GM21528 (cell line): ENCODE measurements around the gene ANKRD12.
"Not testable (repeated sequence)": the region's sequence is repeated elsewhere in the genome, so short reads cannot be mapped to it uniquely, and the experiment has no call there.

Source experiments
- ATAC-seq: cut with Tn5 transposase; IDR thresholded peaks from one replicate; pipeline ENCODE4 v1.9.1; 2021; ENCODE audit warnings: mild to moderate bottlenecking, moderate library complexity; ENCODE audit not compliant: unreplicated experiment, low FRiP score

Gene ANKRD12

DNA sequence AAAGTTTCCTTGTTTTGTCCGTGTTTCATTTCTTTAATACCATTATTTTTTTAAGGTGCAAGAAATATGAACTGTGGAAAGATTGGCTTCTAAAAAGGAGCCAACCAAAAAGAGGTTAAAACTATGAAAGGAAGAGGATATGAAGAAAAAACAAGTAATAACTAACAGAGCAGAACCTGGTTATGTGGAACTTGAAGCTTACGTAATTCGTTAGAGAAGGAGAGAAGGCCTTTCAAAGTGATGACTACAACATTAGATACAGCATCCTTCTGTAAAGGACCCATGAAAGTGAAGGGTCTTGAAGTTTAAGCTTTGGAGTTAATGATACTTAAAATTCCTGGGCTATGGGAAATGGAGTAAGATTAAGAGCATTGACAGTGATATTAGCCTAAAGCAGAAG, 84.5 kb downstream of the ANKRD12 start:
- no peak for ATAC-seq

DNA sequence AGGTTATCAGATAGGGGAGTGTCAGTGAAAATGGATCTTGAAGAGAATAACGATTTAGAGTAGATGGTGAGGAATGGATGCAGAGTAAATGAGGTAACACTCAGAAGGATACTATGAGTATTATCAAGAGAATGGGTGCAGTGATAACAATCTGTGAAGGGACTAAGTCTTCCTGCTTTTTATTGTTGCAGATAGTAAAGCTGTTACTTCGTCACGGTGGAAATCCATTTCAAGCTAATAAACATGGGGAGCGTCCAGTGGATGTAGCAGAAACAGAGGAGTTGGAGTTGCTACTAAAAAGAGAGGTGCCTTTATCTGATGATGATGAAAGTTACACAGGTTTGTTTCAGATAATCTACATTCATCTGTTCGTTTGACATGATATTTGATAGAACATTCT, 85.1 kb downstream of the ANKRD12 start:
- no peak for ATAC-seq

DNA sequence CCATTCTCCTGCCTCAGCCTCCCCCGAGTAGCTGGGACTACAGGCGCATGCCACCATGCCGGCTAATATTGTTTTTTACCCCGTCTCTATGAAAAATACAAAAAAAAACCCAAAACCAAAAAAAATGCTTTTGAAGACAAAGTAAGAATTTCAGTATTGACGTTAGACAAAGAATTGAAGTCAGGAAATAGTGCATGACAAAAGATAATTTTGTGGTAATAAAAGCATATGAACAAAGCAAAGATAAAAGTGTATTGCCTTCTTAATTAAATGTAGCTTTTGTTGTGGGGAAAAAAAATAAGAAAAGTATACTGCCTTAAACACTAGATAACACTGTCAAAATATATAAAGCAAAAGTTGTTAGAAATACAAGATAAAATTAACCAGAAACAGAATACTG, 86.8 kb downstream of the ANKRD12 start:
- no peak for ATAC-seq

DNA sequence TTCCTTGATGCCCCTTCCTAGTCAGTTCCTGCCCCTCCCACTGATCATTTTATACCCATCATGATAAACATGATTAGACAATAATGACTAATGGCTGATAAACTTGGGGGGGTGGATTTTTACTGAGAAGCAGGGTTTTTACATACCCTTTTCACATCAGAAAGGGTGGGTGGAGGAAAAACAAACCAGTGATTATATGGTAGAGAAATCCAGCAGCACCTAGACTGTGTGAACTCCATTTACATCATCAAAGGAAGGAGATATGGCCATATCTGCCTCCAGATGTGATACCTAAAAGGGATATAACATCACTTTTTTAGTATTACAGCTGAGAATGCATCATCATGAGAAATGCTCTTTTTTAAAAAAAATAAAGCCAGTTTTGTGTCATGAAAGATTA, 89.9 kb downstream of the ANKRD12 start:
- ATAC-seq, result no peak

DNA sequence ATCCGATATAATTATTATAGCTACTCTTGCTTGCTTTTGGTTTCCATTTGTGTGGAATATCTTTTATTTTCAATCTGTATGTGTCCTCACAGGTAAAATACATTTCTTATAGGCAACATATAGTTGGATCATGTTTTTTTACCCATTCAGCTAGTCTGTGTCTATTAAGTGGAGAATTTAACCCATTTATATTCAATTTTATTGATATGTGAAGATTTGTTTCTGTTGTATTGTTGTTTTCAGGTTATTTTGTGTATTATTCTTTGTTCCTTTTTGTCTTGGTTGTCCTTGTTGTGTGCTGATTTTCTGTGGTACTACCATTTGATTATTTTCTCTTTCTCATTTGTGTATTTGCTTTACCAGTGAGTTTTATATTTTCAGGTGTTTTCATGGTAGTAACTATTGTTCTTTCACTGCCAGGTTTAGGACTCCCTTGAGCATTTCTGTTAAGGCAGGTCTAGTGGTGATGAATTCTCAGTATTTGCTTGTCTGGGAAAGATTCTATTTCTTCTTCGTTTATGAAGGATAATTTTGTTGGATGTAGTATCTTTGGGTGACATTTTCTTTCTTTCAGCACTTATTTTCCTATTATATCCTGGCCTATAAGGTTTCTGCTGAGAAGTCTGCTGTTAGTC, 95.4 kb downstream of the ANKRD12 start:
- no peak for ATAC-seq

DNA sequence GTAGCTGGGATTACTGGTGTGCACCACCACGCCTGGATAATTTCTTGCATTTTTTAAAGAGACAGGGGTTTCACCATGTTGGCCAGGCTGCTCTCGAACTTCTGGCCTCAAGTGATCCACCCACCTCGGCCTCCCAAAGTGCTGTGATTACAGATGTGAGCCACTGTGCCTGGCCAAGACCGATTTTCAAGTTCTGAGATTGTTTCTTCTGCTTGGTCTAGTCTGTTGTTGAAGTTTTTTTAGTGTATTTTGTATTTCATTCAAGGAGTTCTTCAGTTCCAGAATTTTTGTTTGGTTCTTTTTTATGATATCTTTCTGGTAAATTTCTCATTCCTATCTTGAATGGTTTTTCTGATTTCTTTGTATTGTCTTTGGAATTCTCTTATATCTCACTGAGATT, 96.4 kb downstream of the ANKRD12 start:
- ATAC-seq, result no peak

DNA sequence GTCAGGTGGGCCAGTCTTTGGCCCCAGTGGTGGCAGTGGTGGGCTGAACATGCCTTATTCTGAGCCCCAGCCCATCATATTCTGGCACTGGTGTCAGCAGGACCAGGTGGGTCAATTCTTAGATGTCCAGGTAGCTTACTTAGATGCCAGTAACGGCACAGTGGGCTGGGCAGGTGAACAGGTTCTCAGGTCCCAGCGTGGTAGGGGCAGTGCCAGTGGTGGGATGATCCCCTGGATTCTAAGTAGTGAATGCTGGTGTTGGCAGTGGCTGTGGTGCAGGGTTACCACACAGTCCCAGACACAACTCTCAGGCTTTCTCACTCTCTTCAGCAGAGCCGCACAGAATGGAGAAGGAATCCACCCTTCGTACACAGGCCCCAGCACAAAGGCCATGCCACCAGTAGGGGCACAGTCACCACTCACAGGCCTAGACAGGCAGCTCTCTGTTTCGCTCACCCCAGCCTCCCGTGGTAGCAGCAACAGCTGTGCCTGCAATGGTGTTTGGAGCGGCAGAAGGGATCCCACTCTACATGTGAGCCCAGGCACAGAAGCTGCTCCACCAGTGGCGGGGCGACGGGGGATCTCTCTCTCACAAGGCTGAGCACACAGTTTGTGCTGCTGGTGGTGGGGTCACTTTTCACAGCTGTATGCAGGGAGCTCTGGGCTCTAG, 97.3 kb downstream of the ANKRD12 start:
- no peak for ATAC-seq

DNA sequence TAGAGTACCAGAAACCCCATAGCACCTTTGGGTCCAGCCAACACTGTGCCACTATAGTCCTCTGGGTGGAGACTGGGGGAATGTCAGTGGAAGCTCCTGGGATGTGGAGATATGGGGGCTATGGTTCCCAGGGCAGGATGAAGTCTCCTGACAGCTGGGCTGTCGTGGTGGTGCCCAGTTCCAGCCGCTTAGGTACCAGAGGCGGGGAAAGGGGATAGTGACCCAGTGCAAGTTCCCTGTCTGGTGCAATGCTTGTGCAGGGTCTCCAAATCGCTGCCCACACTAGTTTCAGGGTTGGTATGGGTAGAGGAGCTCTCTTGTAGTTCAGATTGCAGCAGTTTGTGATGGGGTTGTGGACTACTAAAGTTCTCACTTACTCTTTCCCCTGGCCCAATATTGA, 97.9 kb downstream of the ANKRD12 start:
- no peak for ATAC-seq

DNA sequence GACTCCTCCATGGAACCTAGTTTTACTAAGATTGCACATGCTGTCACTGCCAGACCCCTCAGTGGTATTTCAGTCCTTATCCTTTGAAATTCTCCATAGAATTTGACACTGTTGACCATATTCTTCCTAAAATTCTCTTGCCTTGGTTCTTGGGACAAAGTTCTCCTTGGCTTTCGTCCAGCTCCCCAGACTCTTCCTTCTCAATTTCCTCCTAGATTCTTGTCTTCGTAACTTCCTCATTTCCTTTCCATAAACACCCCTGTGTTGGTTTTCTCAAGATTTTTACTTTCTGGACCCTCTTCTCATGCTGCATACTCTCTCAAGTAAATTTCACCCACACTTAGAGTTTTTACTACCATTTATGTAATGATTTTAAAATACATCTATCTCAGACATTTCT, 101.4 kb downstream of the ANKRD12 start:
- ATAC-seq, result no peak

DNA sequence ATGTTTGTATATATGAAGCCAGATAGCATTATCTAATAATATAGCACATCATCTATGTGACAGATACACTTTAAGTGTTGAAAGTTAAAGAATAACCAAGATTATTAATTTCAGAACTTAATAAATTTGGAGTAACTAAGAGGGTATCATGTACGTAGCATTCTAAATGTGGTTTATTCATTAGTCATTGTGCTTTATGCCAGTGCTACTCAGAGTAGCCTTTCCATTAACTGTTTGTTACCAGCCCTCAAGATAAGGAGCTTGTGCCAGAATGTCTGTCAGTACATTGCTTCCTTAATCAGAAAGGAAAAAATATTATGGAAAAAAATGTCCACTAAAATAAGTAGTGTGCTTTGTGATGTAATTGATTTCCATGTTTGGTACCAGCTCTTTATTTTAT, 103.1 kb downstream of the ANKRD12 start:
- ATAC-seq, result no peak

DNA sequence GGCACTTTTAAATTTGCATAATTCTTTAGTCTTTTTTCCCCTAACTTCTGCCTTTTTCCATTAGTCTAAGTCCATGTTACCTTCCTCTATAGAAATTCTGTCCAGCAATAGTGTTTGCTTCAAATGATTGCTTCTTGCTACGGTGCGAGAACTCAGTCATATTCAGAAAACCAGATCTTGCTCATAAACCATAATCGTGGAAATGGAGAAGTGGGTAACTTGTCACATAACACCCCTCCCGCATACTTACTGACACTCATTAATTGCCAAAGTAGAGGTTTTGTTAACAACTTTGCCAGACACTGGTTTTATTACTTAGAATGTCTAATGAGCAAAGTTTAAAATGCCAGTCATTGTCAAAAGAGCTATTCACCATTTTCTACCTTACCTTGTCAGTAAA, 103.7 kb downstream of the ANKRD12 start:
- no peak for ATAC-seq

DNA sequence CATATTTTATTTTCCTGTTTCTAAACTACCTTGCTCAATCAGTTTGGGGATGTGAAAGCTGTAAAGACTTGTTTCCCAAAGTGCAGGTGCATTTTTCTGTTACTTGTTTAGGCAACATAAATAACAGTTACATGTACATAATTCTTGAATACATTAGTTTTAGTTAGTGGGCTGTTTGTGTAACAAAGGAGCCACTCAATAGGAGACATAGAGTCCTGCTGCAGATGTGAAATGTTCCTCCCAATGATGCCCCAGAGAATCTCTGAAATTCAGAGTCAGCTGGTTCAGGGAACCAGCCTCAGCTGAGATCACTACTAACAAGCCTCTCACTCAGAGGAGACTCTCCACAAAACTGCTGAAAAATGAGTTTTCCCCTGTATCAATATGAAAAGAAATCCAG, 106.4 kb downstream of the ANKRD12 start:
- no peak for ATAC-seq

DNA sequence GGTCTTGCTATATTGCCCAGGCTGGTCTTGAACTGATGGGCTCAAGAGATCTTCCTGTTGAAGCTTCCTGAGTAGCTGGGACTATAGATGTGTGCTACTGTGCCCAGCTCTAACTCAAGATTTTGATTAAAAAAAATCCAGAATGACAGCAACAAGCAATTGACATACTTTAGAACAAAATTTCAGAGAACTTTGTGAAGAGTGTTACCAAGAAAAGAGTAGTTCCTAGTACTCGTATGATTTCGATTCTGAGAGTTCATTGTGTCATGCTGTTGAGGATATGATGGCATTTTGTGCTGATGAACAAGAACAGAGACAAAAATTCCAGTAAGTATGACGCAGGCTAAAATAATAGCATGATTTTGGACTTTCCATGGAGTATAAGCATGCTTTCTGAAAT, 107.8 kb downstream of the ANKRD12 start:
- no peak for ATAC-seq

DNA sequence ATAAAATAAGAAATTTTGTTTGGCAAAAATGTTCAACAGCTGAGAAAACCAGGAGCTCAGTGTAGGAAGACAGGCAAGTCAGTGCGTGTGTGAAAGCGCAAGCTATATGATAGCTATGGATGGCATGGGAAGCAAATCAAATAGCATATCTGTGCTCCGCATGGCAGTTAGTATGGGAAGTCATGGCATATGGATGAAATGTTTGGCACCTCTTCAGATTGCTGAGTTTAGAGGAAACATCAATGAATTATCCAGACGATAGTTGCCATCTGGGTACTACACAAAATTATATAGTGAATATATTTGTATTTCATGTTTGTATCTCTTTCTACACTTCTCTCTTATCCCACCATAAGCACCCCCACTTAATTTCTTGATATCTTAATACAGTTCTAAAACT, 112.1 kb downstream of the ANKRD12 start:
- no peak for ATAC-seq

DNA sequence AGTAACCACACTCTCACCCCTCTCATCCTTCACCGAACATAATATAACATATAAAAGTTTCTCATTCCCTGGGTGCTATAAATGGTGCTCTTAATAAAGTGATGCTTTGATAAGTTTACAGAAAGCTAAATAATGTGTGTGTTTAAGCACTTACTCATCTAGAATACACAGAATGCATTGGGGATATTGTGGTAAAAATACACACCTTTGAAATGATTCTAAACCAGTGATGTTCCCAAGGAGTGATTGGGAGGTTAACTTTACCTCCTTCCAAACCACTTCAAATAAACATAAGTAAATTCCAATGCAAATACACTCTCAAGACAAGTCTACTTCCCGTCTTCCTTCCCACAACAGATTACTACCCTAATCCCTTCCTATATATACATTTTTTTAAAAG, 112.7 kb downstream of the ANKRD12 start:
- no peak for ATAC-seq

DNA sequence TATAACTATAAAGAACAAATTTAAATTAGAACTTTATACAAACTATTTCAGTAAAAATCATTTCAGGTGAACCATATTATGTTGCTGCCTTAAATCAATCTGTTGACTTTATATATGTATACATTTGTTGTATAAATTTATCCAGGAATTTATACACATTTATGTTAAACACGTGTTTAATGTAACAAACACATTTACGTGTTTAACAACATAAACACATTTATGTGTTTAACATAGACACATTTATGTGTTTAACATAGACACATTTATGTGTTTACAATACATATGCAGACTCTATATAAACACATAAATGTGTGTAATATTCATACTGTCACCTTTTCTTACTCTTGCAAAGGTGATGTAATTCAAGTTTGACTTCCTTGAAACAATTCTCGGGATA, 122.6 kb downstream of the ANKRD12 start:
- no peak for ATAC-seq

DNA sequence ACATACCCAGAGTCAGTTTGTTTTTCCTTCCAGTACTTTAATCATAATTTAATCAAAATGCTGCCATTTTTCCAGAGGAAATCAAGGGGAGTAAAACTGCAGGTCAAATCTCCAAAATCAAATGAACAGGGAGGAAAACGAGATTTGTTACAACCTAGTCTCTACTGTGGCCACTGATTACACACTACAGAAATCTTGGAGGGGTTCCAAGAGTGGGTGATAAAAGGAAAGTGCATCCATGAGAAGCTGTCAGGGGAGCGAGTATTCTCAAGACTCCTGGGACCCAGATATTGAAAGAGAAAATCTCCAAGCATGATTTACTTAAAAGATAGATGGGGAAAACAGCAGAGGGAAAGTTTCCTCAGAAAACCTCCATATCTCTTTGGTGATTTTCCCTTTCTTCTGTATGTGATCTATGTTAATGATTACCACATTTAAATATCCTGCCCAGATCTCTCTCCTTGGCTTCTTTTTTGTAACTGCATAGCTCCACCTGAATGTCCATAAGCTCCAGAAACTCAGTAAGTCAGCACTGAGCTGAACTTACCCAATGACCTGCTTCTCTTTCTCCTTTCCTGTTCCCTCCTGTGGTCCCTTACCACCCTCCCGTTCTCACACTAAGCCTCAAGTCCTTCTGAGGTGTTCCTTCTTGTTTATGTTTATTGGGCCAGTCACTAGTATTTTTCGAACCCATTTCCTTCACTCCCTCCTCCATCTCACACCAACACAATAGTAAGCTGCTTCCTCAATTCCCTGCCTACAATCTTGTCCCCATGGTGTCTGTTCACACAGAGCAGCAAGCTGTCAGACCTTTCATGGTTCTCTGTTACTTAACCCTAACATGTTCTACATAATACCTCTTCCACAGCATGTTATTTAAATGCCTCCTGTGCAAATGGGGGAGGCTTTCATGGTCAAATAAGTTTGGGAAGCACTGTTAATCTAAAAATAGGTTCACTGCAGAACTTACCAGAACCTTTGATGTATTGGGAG, 124.1 kb downstream of the ANKRD12 start:
- no peak for ATAC-seq

DNA sequence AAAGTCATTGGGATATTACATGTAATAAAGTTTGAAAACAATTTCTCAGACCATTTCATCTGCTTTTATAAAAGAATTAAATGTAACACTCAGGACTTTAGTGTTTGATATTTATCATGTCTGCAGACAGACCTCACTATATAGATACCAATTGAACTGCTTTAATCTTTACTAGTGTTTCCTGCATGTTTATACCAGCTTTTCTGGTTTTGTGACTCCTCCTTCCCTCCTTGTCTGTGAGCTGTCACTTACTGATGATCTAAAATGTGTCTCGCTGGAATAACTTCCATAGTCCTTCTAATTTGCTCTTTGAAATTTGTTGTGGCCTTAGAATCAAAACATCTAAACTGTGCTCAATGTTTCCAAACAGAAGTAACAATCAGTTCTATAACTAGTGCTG, 126.7 kb downstream of the ANKRD12 start:
- no peak for ATAC-seq

DNA sequence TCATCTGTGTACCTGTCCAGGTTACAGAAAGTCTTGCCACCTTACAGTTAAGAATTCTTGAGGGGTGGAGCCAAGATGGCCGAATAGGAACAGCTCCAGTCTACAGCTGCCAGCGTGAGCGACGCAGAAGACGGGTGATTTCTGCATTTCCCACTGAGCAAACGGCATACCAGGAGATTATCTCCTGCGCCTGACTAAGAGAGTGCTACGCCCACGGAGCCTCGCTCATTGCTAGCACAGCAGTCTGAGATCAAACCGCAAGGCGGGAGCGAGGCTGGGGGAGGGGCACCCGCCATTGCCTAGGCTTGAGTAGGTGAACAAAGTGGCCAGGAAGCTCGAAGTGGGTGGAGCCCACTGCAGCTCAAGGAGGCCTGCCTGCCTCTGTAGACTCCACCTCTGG, 128.2 kb downstream of the ANKRD12 start:
- ATAC-seq, result not testable (repeated sequence)

DNA sequence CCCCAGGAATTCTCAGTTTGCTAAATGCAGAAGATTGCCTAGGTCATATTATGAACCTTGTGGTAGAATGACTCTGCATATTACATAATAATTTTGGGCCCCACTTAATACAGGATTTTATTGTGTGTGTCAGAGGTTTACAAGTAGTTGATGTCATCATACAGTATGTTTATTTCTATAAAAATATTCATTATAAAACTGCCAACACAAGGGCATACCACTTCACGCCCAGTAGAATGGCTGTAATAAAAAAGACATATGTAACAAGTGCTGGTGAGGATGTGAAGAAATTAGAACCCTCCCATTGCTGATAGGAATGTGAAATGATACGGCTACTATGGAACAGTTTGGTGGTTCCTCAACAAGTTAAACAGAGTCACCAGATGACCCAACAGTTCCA, 136.6 kb downstream of the ANKRD12 start:
- no peak for ATAC-seq

DNA sequence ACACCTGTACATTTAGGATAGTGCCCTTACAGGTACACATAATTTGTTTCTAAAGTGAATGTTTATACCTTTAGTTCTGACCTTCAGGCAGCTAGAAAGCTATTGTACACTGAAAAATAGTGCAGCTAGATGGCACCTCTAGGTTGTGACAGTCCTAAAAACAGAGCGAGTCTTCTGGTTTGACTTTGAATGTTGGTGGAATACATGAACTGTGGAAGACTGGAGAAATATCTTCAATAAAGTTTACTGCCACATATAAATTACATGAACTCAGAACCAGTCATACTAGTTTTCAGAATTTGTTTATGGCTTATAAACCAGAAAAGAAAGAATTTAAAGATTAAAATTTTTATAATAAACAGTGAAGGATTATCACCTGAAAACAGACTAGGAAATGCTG, 139.3 kb downstream of the ANKRD12 start:
- no peak for ATAC-seq
